ENCODE data around the gene FAM199X.
A peak's percentile ranks its signal among the peaks of the same experiment; 100 is the strongest.

The FAM199X gene

DNA sequence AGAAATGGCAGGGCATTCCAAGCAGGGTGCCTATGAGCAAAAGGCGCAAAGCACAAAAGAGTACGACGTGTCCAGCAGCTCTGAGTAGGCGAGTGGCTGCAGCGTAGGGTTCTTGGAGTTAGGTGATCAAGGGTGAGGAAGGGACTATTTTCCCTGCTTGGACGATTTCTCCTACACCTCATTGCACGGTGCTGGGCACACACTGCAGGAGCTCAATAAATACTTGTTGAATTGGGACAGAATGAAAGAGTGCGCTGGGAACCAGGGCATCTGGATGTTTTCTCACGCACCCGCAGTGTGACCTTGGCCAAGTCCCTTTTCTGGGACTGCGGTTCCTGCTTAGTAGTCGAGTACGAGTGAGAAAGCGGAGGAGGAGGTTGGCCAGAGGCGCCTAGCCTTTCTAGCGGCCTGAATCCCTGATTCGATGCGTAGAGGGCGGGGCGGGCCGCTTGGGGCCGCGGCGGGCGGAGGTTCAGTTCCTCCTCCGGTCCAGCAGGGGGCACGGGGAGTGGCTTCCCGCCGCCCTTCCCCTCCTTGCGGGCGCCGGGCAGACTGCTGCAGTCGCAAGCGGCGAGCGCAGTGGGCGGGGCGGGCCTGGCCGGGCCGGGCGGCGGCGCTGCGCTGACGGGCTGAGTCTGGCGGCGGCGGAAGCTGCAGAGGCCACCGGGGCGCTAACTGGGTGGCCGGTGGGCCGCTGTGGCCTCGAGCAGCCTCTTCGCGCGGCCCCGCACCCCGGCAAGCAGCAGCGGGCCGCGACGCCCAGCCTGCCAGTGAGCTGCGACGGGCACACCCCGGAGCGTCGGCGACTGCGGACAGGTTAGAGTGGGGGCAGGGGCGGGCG lies at the start of gene FAM199X:
Gene FAM199X, plus strand, starts transcription at position 560 of the 841 bp plus-strand sequence. CDS start 333 bp downstream, outside the sequence.
- H3K4me1 ChIP-seq (ENCODE audit: insufficient read depth, low read length) = peaks cover 43% of the 10 kb centered on the region
- ATAC-seq (ENCODE audit: insufficient read depth, low read depth) (peak; percentile 93), DNase-seq (peak; percentile 85)
- no peaks in the 10 kb centered on the region for H3K27me3 ChIP-seq (ENCODE audit: insufficient read depth, low read length, poor library complexity)
- H2AFZ ChIP-seq (ENCODE audit: low read depth, low read length) = peak within 1 kb of the TSS; percentile 96
- H3K36me3 ChIP-seq (ENCODE audit: insufficient read depth, low read length) = no peaks in the 10 kb centered on the region; the same call in none of the 2 replicates
- H3K9me3 ChIP-seq (ENCODE audit: insufficient read depth, low read length, severe bottlenecking) = no peaks in the 10 kb centered on the region
- H3K79me2 ChIP-seq (ENCODE audit: insufficient read depth, low read length) = peaks cover 46% of the 10 kb centered on the region
- peak within 1 kb of the TSS; percentile 77 for H3K9ac ChIP-seq (ENCODE audit: low read depth, low read length)
- peak within 1 kb of the TSS; percentile 49 to 90; a peak in 3 of 4 replicates for H3K4me3 ChIP-seq (ENCODE audit: low read depth in 1 of 2, low read length in 2 of 2)
- peak within 1 kb of the TSS; percentile 86 for H3K27ac ChIP-seq (ENCODE audit: low read length)
- H3K4me2 ChIP-seq (ENCODE audit: insufficient read depth, low read length) = peak within 1 kb of the TSS; percentile 89
- H4K20me1 ChIP-seq (ENCODE audit: insufficient read depth, low read length) = no peaks in the 10 kb centered on the region
- no peak for TF ChIP-seq EZH2 (IDR thresholded peaks at IDR 0.05; ENCODE audit: borderline replicate concordance, low read depth, low read length, severe bottlenecking)
- TF ChIP-seq CTCF (IDR thresholded peaks at IDR 0.05; ENCODE audit: borderline replicate concordance, extremely low read depth, low read length, poor library complexity, severe bottlenecking) = peak; percentile 69

DNA sequence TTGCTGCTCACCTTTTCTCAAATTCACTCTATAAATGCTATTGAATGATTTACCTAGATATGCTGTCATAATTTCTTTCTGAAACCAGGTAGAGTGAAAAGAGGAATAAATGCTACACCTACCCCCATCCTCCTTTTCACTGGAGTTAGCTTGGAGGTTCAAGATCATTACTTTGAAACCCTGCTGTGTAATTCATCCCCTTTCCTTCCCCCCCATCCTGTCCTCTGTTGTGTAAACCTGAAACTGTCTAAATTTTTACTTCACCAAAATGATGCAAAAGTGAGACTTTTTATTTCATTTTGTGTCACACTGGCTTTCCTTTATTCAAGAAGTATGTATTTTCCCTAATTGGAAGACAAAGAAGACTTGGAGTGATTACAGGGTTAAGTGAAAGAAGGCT lies 48.5 kb upstream of the FAM199X start:
- H3K79me2 ChIP-seq (ENCODE audit: insufficient read depth, low read length) = no peaks in the 10 kb centered on the region
- no peak overlapping the region for H2AFZ ChIP-seq (ENCODE audit: low read depth, low read length)
- TF ChIP-seq CTCF (IDR thresholded peaks at IDR 0.05; ENCODE audit: borderline replicate concordance, extremely low read depth, low read length, poor library complexity, severe bottlenecking) (no peak), EZH2 (IDR thresholded peaks at IDR 0.05; ENCODE audit: borderline replicate concordance, low read depth, low read length, severe bottlenecking) (no peak)
- ATAC-seq (ENCODE audit: insufficient read depth, low read depth) (no peak), DNase-seq (no peak)
- no peak overlapping the region for H3K27ac ChIP-seq (ENCODE audit: low read length)
- no peaks in the 10 kb centered on the region for H4K20me1 ChIP-seq (ENCODE audit: insufficient read depth, low read length)
- no peak overlapping the region for H3K9ac ChIP-seq (ENCODE audit: low read depth, low read length)
- H3K4me3 ChIP-seq (ENCODE audit: low read depth in 1 of 2, low read length in 2 of 2) = no peak overlapping the region
- no peak overlapping the region for H3K4me2 ChIP-seq (ENCODE audit: insufficient read depth, low read length)
- no peaks in the 10 kb centered on the region for H3K36me3 ChIP-seq (ENCODE audit: insufficient read depth, low read length)
- H3K9me3 ChIP-seq (ENCODE audit: insufficient read depth, low read length, severe bottlenecking) = no peaks in the 10 kb centered on the region
- 0 out of 2 replicates have a peak, but pooled peaks cover 2% of the 10 kb centered on the region for H3K4me1 ChIP-seq (ENCODE audit: insufficient read depth, low read length)
- H3K27me3 ChIP-seq (ENCODE audit: insufficient read depth, low read length, poor library complexity) = no peaks in the 10 kb centered on the region

GRCh38 chrX:104118765-104119164 lies 47.5 kb upstream of the FAM199X start:
- Histone ChIP-seq H3K4me2 (ENCODE audit: insufficient read depth, low read length) (no peak overlapping the region), H2AFZ (ENCODE audit: low read depth, low read length) (no peak overlapping the region), H3K27me3 (ENCODE audit: insufficient read depth, low read length, poor library complexity) (no peaks in the 10 kb centered on the region), H3K9me3 (ENCODE audit: insufficient read depth, low read length, severe bottlenecking) (no peaks in the 10 kb centered on the region), H3K27ac (ENCODE audit: low read length) (no peak overlapping the region), H4K20me1 (ENCODE audit: insufficient read depth, low read length) (no peaks in the 10 kb centered on the region), H3K4me3 (ENCODE audit: low read depth in 1 of 2, low read length in 2 of 2) (no peak overlapping the region), H3K79me2 (ENCODE audit: insufficient read depth, low read length) (no peaks in the 10 kb centered on the region), H3K36me3 (ENCODE audit: insufficient read depth, low read length) (no peaks in the 10 kb centered on the region), H3K9ac (ENCODE audit: low read depth, low read length) (no peak overlapping the region), H3K4me1 (ENCODE audit: insufficient read depth, low read length) (peaks cover 7% of the 10 kb centered on the region; the same call in 1 of the 2 replicates)
- no peak for DNase-seq
- no peak for ATAC-seq (ENCODE audit: insufficient read depth, low read depth)
- TF ChIP-seq EZH2 (IDR thresholded peaks at IDR 0.05; ENCODE audit: borderline replicate concordance, low read depth, low read length, severe bottlenecking) (no peak), CTCF (IDR thresholded peaks at IDR 0.05; ENCODE audit: borderline replicate concordance, extremely low read depth, low read length, poor library complexity, severe bottlenecking) (no peak)
